Esophagus squamous epithelium (tissue), 4 donors: Measurements from ENCODE around the gene ARID1A.

Experiments
- CTCF ChIP-seq, 6 experiments: fragments of 450-650 bp in 4 of 6; fragments of 200-600 bp in 2 of 6; sonication (generic) in 2 of 6; IDR thresholded peaks; one replicate each; pipeline ENCODE4 v1.5.1; 2016 to 2019; ENCODE audit warnings: antibody characterized with exemption in 6 of 6, mild to moderate bottlenecking in 4 of 6, moderate library complexity in 4 of 6
- POLR2A ChIP-seq, 4 donors: fragments of 450-650 bp; IDR thresholded peaks; one replicate each; pipeline ENCODE4 v1.6.1; 2017; ENCODE audit warnings: antibody characterized with exemption in 4 of 4, mild to moderate bottlenecking in 4 of 4, moderate library complexity in 3 of 4

DNA sequence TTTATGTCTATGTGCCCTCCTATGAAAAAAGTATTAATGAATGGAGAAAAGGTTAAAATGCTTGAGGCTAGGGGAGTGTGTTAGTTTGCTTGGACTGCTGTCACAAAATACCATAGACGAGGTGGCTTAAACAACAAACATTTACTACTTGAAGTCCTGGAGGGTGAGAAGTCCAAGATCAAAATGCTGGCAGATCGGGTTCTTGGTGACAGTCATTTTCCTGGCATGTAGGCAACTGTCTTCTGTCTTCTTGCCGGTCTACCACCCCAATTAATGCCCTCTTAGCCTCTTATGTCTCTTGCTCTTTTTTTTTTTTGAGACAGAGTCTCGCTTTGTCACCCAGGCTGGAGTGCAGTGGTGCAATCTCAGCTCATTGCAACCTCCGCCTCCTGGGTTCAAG is 15.0 kb downstream of the ARID1A start:
- no peak for TF ChIP-seq CTCF (IDR thresholded peaks at IDR 0.05)
- no peak for TF ChIP-seq POLR2A (IDR thresholded peaks at IDR 0.05)
